NT2/D1 (cell line): ENCODE results near the gene HSDL2.

Source experiments
- DNase-seq: peaks from one replicate; pipeline ENCODE4 v3.0.0-alpha.2; 2011; ENCODE audit warnings: low read depth, low spot score
- H3K27me3 ChIP-seq: 2 replicates; pipeline ENCODE4 v1.6.0; 2011; ENCODE audit warnings: mild to moderate bottlenecking; ENCODE audit not compliant: insufficient read length, insufficient read depth
- H3K36me3 ChIP-seq: 2 replicates; pipeline ENCODE4 v1.6.1; 2011; ENCODE audit warnings: mild to moderate bottlenecking, low read length, mixed read lengths; ENCODE audit not compliant: insufficient read depth, insufficient read length
- H3K4me1 ChIP-seq: 2 replicates; pipeline ENCODE4 v1.5.1; 2011; ENCODE audit not compliant: insufficient read depth, insufficient read length
- H3K4me3 ChIP-seq: 2 replicates; pipeline ENCODE4 v1.5.1; 2011; ENCODE audit warnings: low read depth; ENCODE audit not compliant: insufficient read length
- H3K9ac ChIP-seq: 2 replicates; pipeline ENCODE4 v1.6.0; 2011; ENCODE audit warnings: low read depth; ENCODE audit not compliant: insufficient read length
- H3K9me3 ChIP-seq: 2 replicates; pipeline ENCODE4 v1.5.1; 2011; ENCODE audit warnings: mild to moderate bottlenecking, low read length; ENCODE audit not compliant: insufficient read depth
- SUZ12 ChIP-seq: IDR thresholded peaks from 2 replicates; pipeline ENCODE4 v1.6.1; 2011; ENCODE audit not compliant: insufficient read length, insufficient read depth; ENCODE audit errors: extremely low read depth
- YY1 ChIP-seq: IDR thresholded peaks from 2 replicates; pipeline ENCODE4 v1.6.1; 2011; ENCODE audit not compliant: insufficient read length, insufficient read depth
- ZNF274 ChIP-seq: IDR thresholded peaks from 2 replicates; pipeline ENCODE4 v1.6.1; 2011; ENCODE audit warnings: mild to moderate bottlenecking, low read depth, low read length

HSDL2 gene

DNA sequence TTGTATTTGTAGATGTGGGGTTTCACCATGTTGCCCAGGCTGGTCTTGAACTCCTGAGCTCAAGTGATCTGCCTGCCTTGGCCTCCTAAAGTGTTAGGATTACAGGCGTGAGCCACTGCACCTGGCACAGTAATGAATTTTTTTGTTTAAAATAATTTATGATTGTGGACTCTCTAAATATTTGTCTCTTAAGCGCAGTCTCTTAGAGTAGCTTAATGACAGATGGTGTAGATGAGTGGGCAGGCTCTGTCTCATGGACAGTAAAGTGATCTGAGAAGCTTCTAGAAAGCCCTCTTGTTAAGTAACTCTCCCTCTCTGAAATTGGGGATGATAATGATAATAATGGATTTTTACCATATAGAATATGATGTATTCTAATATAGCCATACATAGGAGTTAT, 59.3 kb downstream of the HSDL2 start:
- Histone ChIP-seq H3K9me3 (no peaks in the 10 kb centered on the region), H3K4me1 (no peaks in the 10 kb centered on the region), H3K9ac (no peak overlapping the region), H3K4me3 (no peak overlapping the region), H3K36me3 (peaks cover 21% of the 10 kb centered on the region), H3K27me3 (no peaks in the 10 kb centered on the region)
- TF ChIP-seq ZNF274: no peak
- no peak for TF ChIP-seq SUZ12
- TF ChIP-seq YY1: no peak
- no peak for DNase-seq

GRCh38 chr9:112439825-112440224, 59.9 kb downstream of the HSDL2 start:
- H3K27me3 ChIP-seq: no peaks in the 10 kb centered on the region
- no peak for DNase-seq
- TF ChIP-seq ZNF274 (no peak), YY1 (no peak), SUZ12 (no peak)
- H3K4me3 ChIP-seq: no peak overlapping the region
- peaks cover 22% of the 10 kb centered on the region for H3K36me3 ChIP-seq
- no peaks in the 10 kb centered on the region for H3K4me1 ChIP-seq
- H3K9me3 ChIP-seq: no peaks in the 10 kb centered on the region
- no peak overlapping the region for H3K9ac ChIP-seq

- H3K4me3 ChIP-seq: no peak overlapping the region
- no peak for TF ChIP-seq ZNF274
- no peak for TF ChIP-seq SUZ12
- TF ChIP-seq YY1: no peak
- H3K27me3 ChIP-seq: no peaks in the 10 kb centered on the region
- peaks cover 34% of the 10 kb centered on the region for H3K36me3 ChIP-seq
- DNase-seq: no peak
- no peaks in the 10 kb centered on the region for H3K4me1 ChIP-seq
- no peaks in the 10 kb centered on the region for H3K9me3 ChIP-seq
- H3K9ac ChIP-seq: no peak overlapping the region
Observed at GRCh38 chr9:112443200-112443599, 63.3 kb downstream of the HSDL2 start.

- no peaks in the 10 kb centered on the region for H3K9me3 ChIP-seq
- H3K4me3 ChIP-seq: no peak overlapping the region
- TF ChIP-seq SUZ12 (no peak), YY1 (no peak), ZNF274 (no peak)
- H3K27me3 ChIP-seq: no peaks in the 10 kb centered on the region
- no peaks in the 10 kb centered on the region for H3K4me1 ChIP-seq
- DNase-seq: no peak
- peaks cover 34% of the 10 kb centered on the region for H3K36me3 ChIP-seq
- no peak overlapping the region for H3K9ac ChIP-seq
Observed at GRCh38 chr9:112443636-112444035, 63.7 kb downstream of the HSDL2 start.

DNA sequence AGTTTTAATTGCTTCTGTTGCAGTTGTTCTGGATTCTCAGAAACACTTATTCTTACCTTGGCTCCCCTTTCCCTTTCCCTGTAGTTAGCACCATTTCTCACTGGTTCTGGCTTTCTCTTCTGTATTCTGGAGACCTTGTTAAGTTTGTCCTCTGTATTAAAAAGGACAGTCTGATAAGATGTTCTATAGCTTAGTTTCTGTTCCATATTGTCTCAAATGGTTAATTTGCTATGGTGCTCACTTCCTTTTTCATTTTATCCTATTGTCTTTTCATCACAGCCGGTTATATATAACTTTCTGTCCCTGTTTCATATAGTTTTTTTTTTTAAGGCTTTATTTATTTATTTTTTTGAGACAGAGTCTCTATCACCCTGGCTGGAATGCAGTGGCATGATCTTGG, 65.3 kb downstream of the HSDL2 start:
- no peak overlapping the region for H3K9ac ChIP-seq
- no peaks in the 10 kb centered on the region for H3K27me3 ChIP-seq
- no peak overlapping the region for H3K4me3 ChIP-seq
- no peaks in the 10 kb centered on the region for H3K4me1 ChIP-seq
- DNase-seq: no peak
- H3K9me3 ChIP-seq: no peaks in the 10 kb centered on the region
- TF ChIP-seq ZNF274 (no peak), SUZ12 (no peak), YY1 (no peak)
- H3K36me3 ChIP-seq: peaks cover 27% of the 10 kb centered on the region

- H3K9me3 ChIP-seq: no peaks in the 10 kb centered on the region
- TF ChIP-seq YY1: no peak
- TF ChIP-seq SUZ12: no peak
- no peak for TF ChIP-seq ZNF274
- DNase-seq: no peak
- peaks cover 23% of the 10 kb centered on the region for H3K36me3 ChIP-seq
- no peak overlapping the region for H3K4me3 ChIP-seq
- no peaks in the 10 kb centered on the region for H3K27me3 ChIP-seq
- H3K9ac ChIP-seq: no peak overlapping the region
- H3K4me1 ChIP-seq: no peaks in the 10 kb centered on the region
Observed at GRCh38 chr9:112446080-112446479, 66.2 kb downstream of the HSDL2 start.

DNA sequence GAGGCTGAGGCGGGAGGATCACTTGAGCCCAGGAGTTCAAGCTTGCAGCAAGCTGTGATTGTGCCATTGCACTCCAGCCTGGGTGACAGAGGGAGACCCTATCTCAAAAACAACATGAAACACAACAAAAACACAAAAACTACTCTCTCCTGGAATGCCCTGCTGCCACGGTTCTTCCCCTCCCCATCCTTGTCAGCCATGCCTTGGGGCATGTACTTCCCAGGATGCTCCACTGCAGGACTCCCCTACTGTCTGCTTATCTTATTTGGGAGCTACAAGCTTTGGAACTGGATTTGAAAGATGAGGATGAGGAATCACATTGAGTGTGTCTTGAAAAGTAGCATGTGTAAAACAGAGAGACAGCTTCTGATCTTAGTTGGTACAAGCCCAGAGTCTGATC, 66.6 kb downstream of the HSDL2 start:
- no peaks in the 10 kb centered on the region for H3K9me3 ChIP-seq
- no peak for DNase-seq
- H3K9ac ChIP-seq: no peak overlapping the region
- H3K27me3 ChIP-seq: no peaks in the 10 kb centered on the region
- TF ChIP-seq YY1 (no peak), ZNF274 (no peak), SUZ12 (no peak)
- H3K36me3 ChIP-seq: peaks cover 18% of the 10 kb centered on the region
- no peaks in the 10 kb centered on the region for H3K4me1 ChIP-seq
- no peak overlapping the region for H3K4me3 ChIP-seq

- H3K9ac ChIP-seq: no peak overlapping the region
- DNase-seq: no peak
- H3K36me3 ChIP-seq: peaks cover 15% of the 10 kb centered on the region
- H3K4me1 ChIP-seq: no peaks in the 10 kb centered on the region
- no peak overlapping the region for H3K4me3 ChIP-seq
- H3K9me3 ChIP-seq: no peaks in the 10 kb centered on the region
- no peak for TF ChIP-seq YY1
- TF ChIP-seq SUZ12: no peak
- TF ChIP-seq ZNF274: no peak
- no peaks in the 10 kb centered on the region for H3K27me3 ChIP-seq
Observed at GRCh38 chr9:112447283-112447761, 67.4 kb downstream of the HSDL2 start.
